HTERT RPE-1 (cell line): ENCODE data around the gene CYP2F1.
"Not testable (repeated sequence)": the region's sequence is repeated elsewhere in the genome, so short reads cannot be mapped to it uniquely, and the experiment has no call there.

Experiments used
- in situ Hi-C: fragments of 300-500 bp; cut with MboI; formaldehyde crosslinking; loops from 4 replicates; pipeline ENCODE4 v1.14.3; 2020; ENCODE audit warnings: low sequenced_read_pairs

The CYP2F1 gene

DNA sequence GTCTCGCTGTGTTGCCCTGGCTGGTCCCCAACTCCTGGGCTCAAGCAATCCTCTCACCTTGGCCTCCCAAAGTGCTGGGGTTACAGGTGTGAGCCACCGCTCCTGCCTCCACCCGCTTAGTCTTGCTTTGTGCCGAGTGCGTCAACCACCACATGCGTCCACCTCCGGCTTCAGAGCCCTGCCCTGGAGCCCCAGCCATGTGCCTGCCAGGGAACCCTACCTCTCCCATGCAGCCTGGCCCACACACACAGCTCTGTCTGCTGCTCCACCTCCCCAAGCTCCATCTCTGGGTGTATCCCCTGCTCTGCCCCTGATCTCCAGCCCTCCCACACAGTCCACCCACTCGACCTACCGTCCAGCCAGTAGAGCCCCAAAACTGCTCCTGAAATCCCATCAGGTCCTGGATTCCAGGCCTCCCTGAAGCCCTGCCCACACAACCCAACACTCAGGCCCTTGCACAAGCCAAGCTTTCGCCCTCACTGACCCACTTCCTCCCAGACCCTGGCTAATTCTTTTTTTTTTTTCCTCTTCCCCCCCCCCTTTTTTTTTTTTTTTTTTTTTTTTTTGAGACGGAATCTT is 9.6 kb downstream of the CYP2F1 start:
- in situ Hi-C loops, result no loop called here

DNA sequence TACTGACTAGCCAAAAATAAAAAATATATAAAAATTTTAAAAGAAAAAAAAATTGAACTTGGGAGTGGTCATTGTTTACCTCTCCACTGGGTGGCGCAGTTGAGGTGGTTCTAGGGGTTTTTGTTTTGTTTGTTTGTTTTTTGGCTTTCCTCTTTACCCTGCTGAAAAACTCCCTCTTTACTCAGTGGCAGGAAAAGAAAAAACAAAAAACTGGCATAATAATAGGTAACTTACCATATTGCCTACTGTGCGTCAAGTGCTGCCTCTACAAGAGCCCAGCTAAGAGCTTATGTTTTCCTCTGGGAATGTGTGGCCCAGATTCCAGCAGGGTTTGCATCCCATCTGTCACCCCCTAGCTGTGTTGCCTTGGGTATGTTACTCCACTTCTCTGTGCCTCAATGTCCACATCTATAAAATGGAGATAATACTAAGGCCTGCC is 12.6 kb downstream of the CYP2F1 start:
- in situ Hi-C loops, result not testable (repeated sequence)

DNA sequence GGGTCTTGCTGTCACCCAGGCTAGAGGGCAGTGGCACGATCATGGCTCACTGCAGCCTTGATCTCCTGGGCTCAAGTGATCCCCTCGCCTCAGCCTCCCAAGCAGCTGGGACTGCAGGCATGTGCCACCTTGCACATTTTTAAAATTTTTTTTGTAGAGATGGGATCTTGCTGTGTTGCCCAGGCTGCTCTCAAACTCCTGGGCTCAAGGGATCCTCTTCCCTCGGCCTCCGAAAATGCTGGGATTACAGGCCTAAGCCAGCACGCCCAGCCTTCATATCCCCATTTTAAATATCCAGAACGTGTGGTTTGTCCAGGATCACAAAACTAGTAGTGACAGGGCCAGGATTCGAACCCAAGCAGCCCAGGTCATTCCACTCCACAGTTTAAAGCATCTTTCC is 13.1 kb downstream of the CYP2F1 start:
- in situ Hi-C loops, result not testable (repeated sequence)

DNA sequence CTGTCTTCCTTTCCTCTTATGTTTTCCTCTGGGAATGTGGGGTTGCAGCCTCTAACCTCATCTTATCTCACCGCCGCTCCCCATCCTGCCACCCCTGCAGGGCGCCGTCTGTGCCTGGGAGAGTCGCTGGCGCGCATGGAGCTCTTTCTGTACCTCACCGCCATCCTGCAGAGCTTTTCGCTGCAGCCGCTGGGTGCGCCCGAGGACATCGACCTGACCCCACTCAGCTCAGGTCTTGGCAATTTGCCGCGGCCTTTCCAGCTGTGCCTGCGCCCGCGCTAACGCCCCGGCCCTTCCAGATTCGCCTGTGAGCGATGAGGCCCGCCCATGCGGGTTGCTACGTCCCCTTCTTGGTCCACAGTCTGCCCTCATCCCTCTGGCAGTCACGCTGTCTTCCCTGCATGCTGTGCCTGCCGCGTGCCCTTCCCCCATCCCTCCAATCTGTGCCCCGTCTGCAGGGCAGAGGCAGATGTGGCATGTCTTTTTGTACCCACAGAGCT is 13.6 kb downstream of the CYP2F1 start:
- in situ Hi-C loops, result not testable (repeated sequence)

DNA sequence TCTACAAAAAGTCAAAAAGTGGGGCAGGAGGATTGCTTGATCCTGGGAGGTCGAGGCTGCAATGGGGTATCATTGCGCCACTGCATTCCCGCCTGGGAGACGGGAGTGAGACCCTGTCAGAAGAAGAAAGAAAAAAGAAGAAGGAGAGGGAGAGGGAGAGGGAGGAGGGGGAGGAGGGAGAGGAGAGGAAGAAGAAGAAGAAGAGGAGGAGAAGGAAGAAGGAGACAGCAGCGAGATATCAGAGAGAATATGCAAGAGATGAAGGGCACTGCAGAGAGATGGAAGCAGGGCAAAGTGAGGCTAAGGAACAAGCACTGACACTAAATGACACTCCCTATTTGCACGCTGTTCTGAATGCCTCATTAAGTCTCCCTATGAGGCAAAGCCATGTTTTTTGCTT is 14.5 kb downstream of the CYP2F1 start:
- in situ Hi-C loops, result no loop called here

DNA sequence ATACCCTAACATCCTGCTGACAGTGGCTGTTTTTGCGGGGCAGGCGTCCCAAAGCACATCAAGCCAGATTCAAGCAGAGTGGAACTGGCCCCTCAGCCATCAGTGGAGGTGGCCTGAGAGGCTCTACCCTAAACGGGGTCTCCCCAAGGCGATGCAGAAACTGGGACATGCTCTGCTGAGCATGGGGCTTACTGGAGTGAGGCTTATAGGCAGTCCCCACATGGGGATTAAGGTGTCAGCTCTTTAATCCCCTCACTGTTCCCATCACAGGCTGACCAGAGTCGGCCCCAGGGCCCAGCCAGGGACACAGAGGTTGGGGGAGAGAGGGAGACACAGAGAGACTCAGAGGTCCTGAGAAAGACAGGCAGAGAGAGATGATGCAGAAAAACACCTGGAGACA is 17.0 kb downstream of the CYP2F1 start:
- in situ Hi-C loops, result no loop called here

DNA sequence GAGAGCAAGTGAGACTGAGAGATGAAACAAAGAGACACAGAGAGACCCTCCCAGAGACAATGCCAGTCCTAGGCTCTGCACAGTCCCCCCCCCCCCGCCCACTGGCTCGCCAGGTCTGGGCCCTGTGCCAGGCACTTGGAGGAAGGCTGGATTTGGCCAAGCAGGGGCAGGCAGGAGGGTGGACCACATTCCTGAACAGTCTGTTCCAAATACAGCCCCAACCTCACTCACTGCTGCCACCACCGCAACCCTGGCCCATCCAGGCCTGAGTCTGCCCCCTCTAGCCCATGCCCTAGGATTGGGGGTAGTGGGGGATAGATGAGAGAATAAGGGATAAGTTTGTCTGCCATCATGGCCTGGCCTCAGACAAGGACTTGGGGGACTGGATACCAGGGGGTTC is 19.0 kb downstream of the CYP2F1 start:
- in situ Hi-C loops, result no loop called here

DNA sequence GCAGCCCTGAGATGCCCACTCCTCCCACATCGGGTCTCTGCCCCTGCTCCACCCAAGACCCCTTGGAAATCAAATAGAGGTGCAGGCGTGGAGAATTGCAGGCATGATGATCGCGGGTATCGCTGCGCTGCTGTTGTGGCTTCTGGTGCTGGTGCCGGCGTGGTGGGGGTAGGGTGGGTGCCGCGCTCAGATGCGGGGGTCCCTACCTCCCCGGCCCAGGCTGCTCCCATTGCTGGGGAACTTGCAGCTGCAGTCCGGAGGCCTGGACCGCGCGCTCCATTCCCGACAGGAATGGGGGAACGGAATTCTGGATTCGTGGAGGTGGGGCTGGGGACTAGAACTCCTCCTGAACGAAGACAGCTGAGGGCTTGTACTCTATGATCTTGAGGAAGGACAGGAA is 20.4 kb downstream of the CYP2F1 start:
- in situ Hi-C loops, result no loop called here

DNA sequence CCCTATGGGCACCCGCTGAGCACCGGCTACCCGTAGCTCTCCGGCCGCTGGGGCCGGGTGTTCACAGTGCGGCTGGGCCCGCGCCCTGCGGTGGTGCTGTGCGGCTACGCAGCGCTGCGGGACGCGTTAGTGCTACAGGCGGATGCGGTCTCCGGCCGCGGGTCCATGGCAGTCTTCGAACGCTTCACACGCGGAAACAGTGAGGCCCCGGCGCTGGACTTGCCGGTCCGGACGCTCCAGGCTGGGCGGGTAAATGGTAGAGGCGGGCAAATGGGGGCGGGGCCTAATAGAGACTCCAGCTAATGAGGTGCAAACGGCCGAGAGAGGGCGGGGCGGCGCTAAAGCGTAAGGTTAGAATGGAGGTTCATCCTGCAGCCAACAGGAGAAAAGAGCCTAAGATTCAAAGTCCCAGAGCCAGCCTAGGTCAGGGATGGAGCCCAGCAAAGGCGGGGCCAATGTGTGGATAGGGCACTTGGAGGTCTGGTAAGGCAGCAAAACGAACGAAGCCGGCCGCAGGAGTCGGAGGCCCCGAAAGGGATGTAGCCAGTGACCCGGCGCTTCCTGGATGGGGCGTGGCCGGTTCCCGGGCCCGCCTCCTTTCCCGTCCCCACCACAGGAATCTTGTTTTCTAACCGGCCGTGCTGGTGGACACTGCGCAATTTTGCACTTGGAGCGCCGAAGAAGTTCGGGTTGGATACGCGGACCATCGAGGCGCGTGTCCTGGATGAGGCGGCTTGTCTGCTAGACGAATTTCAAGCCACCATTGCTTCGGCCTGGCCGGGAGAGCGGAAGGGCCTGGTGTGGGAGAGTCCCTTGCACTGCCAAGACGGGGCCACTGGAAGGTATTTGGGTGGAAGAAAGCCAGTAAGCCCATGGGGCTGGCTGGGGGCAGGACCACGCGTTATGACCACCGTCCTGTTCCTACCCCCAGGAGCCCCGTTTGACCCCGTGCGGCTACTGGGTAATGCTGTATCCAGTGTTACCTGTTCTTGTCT is 21.5 kb downstream of the CYP2F1 start:
- in situ Hi-C loops, result not testable (repeated sequence)

DNA sequence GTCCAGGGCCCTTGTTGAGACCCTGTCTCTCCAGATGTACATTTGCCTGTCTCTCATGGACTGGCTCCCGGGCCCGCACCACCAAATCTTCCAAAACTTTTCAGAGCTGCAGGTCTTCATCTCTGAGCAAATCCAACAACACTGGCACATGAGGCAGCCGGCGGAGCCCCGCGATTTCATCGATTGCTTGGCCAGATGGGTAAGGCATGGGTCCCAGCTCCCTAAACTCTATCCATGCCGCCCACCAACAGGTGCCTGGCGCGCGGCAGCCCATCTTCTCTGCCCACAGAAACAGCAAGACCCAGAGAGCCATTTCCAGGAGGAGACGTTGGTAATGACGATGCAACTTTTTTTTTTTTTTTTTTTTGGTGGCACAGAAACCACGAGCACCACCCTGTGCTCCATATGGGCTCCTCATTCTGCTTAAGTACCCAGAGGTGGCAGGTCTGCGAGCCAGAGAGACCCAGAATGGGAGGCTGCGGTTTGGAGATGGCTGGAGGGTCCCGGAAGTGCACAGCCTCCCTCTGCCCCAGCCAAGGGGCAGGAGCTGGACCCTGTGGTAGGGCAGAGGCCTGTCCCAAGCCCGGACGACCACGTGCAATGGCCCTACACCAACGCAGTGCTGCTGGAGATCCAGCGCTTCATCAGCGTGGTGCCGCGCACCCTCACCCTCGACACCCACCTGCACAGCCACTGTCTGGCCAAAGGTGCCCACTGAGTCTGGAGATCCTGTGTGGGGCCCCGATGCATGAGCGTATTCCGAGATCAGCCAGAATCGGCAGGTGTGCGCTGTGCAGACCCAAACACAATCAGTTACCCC is 22.6 kb downstream of the CYP2F1 start:
- in situ Hi-C loops, result no loop called here

DNA sequence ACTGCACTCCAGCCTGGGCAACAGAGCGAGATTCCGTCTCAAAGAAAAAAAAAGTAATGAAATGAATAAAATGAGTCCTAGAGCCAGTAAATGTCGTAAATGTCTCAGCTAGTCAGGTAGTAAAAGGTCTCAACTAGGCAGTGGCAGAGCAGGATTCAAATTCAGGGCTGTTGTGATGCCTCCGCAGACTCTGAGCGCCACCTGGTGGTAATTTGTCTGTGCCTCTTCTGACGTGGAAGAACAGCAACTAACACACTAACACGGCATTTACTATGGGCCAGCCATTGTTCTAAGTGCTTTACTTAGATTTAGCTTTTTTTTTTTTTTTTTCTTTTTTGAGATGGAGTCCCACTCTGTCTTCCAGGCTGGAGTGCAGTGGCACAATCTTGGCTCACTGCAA is 30.2 kb downstream of the CYP2F1 start:
- in situ Hi-C loops, result no loop called here

DNA sequence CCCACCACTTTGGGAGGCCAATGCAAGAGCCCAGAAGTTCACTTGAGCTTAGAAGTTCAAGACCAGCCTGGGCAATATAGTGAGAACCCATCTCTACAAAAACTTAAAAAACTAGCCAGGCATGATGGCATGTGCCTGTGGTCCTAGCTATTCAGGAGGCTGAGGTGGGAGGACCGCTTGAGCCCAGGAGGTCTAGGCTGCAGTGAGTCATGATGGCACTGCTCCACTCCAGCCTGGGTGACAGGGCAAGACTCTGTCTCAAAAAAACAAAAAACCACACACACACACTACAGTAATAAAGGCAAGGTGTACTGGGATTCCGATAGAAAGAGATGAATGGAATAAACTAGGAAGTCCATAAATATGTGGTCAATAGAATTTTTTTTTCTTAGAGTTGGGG is 35.6 kb downstream of the CYP2F1 start:
- in situ Hi-C loops, result no loop called here

DNA sequence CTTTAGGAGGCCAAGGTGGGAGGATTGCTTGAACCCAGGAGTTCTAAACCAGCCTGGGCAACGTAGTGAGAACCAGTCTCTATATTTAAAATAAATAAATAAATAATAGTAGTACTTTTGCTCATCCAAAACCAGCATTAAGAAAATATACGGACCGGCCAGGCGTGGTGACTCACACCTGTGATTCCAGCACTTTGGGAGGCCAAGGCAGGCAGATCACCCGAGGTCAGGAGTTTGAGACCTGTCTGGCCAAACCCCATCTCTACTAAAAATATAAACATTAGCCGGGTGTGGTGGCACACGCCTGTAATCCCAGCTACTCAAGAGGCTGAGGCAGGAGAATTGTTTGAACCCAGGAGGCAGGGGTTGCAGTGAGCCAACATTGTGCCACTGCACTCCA is 36.8 kb downstream of the CYP2F1 start:
- in situ Hi-C loops, result not testable (repeated sequence)

DNA sequence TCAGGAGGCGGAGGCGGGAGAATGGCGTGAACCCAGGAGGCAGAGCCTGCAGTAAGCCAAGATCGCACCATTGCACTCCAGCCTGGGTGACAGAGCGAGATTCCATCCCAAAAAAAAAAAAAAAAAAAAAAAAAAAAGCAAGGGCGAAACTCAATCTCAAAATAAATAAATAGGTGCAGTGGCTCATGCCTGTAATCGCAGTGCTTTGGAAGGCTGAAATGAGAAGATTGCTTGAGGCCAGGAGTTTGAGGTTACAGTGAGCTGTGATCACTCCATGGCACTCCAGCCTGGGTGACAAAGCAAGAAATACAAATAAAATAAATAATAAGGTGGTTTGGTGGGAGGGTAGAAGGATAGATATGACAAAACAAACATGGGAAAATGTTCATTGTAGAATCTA is 39.8 kb downstream of the CYP2F1 start:
- in situ Hi-C loops, result no loop called here

DNA sequence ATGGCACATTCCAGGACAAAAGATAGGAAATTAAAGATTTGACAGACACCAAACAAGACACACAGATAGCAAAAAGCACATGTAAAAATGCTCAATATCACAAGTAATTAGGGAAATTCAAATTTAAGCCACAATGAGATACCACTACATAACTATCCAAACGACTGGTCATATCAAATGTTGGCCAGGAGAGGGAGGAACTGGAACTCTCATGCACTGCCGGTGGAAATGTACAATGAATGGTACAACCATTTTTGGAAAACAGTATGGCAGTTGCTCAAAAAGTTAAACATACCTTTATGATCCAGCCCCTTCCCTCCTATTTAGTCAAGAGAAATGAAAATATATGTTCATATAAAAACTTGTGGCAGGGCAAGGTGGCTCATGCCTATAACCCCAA is 42.0 kb downstream of the CYP2F1 start:
- in situ Hi-C loops, result no loop called here

DNA sequence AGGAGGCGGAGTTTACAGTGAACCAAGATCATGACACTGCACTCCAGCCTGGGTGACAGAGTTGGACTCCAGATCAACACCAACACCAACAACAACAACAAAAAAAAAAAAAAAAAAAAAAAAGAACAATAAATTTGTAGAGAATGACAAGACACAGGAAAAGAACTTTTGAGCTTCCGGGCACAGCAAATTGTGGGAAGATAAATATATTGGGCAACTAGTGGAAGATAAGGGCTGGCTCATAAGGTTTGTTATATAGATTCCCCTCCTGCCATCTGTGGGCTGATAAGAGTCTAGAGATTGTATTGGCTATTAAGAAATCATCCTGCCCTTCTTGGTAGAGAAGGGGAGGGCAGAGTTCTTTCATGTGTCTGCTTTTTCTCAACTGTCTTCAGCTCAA is 45.6 kb downstream of the CYP2F1 start:
- in situ Hi-C loops, result no loop called here

DNA sequence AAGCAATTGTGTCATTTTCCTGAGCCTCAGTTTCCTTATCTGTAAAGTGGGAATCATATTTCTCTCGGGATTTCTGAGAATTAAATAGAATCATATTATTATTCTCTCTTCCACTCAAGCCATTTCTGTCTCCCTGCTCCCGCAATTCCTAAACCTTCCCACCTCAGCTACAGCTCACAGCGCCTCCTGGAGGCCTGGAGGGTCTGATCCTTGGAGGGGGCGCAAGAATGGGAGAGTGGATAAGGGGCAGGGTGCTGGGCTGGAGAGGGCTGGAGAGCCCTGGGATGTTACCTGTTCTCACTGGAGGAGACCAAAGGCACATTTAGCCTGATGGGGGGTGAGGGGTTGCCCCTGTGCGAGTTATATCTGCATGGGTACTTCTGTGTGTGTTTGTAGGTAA is 47.7 kb downstream of the CYP2F1 start:
- in situ Hi-C loops, result no loop called here

DNA sequence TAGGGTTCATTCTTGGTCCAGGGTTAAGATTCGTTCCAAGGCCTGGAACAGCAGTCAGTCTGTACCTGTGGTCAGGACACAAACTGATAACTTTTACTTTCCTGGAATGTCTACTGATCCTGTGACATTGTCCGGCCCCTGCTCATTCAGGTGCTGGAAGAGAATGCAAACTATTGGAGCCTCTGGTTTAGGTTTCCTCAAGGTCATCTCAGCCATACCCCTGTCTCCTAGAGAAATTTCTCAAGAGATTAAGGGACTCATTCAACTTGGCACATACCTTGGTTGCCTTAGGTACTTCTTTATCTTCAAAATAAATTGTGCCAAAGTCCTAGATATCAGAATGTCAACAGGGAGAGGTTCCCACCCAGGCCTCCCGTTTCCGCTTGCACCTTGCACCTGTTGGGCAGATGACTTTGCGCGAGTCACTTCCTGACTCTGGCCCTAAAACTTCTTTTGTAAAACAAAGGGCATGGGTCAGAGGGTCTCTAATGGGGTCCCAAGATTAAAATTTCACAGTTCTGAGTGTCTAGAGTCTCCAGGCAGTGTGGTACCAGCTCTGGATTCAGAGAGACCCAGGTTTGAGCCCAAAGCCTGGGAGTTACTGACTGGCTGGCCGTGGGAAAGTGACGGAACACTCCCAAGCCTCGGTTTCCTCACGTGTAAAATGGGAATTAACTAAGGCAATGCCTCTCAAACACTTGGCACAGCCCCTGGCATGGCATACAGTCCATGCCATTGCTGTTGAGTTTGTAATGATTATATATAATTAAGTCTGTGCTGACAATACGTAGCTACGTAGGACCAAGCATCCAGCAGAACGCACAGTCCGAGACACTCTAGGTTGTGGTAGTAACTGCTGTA is 52.9 kb downstream of the CYP2F1 start:
- in situ Hi-C loops, result no loop called here

DNA sequence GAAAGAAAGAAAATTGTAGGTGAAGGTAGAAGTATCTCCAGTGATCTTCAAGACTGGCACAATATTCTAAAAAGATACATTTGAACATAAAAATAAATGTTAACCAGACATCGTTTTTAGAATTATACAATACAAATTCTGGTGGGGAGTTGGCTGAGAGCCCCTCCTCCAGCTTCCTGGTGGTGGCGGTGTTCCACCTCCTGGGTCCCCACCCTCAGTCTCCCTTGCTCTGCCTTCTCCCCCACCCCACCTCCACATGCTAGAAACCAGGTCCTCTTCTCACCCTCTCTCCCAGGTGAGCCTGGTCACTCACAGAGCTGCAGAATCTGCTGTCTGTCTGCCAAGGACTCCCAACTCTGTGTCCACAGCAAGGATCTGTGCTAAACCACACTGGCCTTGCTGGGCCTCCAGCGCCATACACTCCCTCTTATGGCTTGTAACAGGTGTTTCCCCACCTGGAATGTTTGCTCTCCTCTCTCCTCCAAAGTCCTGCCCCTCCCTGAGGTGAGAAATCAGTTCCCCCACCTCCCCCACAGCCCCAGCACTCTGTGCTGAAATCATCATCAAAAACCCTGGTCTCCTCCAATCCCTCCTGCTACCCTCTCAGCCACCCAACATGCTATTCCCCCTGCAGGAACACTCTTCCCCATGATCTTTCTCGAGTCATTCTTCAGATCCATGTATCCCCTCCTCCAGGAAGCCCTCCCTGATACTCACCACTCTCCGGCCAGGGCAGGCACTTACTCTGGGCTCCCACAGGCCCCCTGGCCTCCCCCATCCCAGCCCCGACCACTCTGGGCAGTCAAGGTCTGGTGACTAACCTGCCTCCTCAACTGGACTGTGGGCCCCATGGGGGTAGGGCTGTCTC is 58.3 kb downstream of the CYP2F1 start:
- in situ Hi-C loops, result no loop called here
